Kidney epithelial cell (primary cell): Measurements from ENCODE around the gene TMUB1. TPM values are rescaled to one million over a fixed set of nuclear protein-coding genes. Genes with fewer than 3 reads are reported as not detected.

ENCODE experiments used
- DNase-seq: peaks from one replicate; pipeline ENCODE4 v3.0.0-alpha.2; 2010; ENCODE audit warnings: low read depth
- H3K27me3 ChIP-seq: 2 replicates; pipeline ENCODE4 v1.6.0; 2011; ENCODE audit warnings: low read length; ENCODE audit not compliant: control insufficient read depth, insufficient read depth
- H3K36me3 ChIP-seq: 2 replicates; pipeline ENCODE4 v1.5.1; 2011; ENCODE audit warnings: low read length; ENCODE audit not compliant: control insufficient read depth, insufficient read depth
- H3K4me3 ChIP-seq: 2 replicates; pipeline ENCODE4 v1.5.1; 2011; ENCODE audit warnings: low read depth, mild to moderate bottlenecking, control low read depth, low read length
- CTCF ChIP-seq: IDR thresholded peaks from 2 replicates; pipeline ENCODE4 v1.5.1; 2011; ENCODE audit warnings: mild to moderate bottlenecking, moderate library complexity, low read length, control low read depth, inconsistent platforms; ENCODE audit not compliant: insufficient read depth, poor library complexity, severe bottlenecking
- total RNA-seq: library from RNA; depleted of rRNA; stranded (reverse); fragments of >200 nt; gene quantifications from 2 replicates; pipeline ENCODE4 v1.2.3, GENCODE V29; 2015

TMUB1 gene
- 46.3 and 66.0 TPM in 2 replicates for total RNA-seq

- H3K27me3 ChIP-seq, result no peaks in the 10 kb centered on the region
- H3K36me3 ChIP-seq, result peaks cover 1% of the 10 kb centered on the region
- H3K4me3 ChIP-seq, result peak within 1 kb of the TSS; percentile 84
- TF ChIP-seq CTCF, result no peak
- DNase-seq, result no peak
Measured at GRCh38 chr7:151083071-151083823, at the start of gene TMUB1. Gene TMUB1 (minus strand): TSS chr7:151083493. CDS start chr7:151082563, 930 bp downstream.

DNA sequence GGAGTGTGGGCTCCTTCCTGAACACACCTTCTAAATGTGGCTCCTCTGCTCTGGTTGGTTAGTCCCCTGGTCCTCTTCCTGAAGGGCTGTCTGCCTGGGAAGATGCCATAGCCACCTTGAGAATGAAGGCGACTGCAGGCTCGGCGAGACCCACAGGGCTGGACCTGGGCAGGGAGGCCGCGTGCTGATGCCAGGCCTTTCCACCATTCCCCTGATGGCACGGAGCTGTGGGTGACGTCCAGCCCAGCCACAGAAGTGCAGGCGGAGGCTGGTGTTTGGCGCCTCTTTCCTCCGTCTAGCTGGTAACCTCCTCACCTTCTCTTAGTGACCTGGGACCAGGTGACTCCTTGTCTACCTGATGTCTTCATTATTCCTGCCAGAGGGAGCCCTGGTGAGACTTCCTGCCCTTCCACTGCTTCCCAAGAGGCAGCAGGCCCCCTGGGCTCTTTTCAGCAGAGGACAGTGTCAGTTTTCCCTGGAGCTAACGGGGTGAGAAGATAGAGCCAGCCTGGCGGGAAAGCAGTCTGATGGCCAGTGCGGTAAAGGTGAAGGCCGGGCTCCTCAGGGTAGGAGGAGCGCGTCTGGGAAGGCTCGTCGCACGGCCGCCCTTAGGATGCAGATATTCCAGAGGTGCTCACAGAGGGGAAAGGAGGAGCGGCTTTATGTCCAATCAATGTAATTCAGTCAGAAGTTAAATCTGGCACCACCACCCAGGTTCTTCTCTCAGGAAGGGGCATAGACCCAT lies 49.3 kb upstream of the TMUB1 start:
- peaks cover 2% of the 10 kb centered on the region for H3K36me3 ChIP-seq
- no peaks in the 10 kb centered on the region for H3K27me3 ChIP-seq
- DNase-seq, result no peak
- no peak for TF ChIP-seq CTCF
- H3K4me3 ChIP-seq, result no peak overlapping the region

GRCh38 chr7:151131592-151132293 lies 48.5 kb upstream of the TMUB1 start:
- Histone ChIP-seq H3K36me3 (peaks cover 2% of the 10 kb centered on the region), H3K4me3 (no peak overlapping the region), H3K27me3 (no peaks in the 10 kb centered on the region)
- TF ChIP-seq CTCF, result no peak
- no peak for DNase-seq

DNA sequence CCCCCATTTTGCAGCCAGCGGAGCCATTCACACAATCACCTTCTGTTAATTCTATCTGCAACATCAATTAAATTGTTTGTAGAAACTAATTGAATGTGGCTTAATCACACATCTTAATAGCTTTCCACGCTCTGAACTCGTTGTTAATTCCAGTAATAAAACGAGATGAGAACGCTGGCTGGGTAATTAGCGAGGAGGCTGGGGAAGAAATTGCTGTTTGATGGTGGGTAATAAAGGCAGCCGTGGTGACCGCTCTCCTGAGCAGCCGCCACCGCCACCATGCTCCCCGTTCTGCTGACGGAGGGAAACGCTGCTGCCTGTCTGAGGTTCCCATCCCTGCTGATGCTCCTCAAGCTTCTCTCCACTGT lies 47.9 kb upstream of the TMUB1 start:
- H3K27me3 ChIP-seq, result no peaks in the 10 kb centered on the region
- H3K4me3 ChIP-seq, result no peak overlapping the region
- peaks cover 2% of the 10 kb centered on the region for H3K36me3 ChIP-seq
- DNase-seq, result no peak
- TF ChIP-seq CTCF, result no peak

DNA sequence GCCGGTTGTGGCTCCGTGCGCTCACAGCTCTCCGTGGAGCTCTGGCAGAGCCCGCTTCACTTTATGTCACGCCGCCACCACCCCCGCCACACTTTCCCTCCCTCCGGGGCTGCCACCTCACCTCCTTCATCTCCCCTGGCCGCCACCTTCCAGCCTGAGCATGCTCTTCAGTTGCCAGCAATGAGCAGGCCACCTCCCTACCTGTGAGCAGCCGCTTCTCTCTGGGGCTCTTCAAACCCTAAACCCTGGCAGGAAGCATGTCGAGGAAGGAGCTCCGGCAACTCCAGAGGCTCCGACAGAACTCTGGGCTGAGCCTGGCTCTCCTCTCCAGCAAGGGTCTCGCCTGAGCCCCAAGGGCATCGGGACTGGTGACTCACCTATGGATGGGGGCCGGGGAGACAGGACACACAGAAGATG lies 47.5 kb upstream of the TMUB1 start:
- no peak overlapping the region for H3K4me3 ChIP-seq
- DNase-seq, result no peak
- no peaks in the 10 kb centered on the region for H3K27me3 ChIP-seq
- no peak for TF ChIP-seq CTCF
- peaks cover 2% of the 10 kb centered on the region for H3K36me3 ChIP-seq
